ENCODE measurements around the gene CRY2. TPM values are rescaled to one million over a fixed set of nuclear protein-coding genes. Genes with fewer than 3 reads are reported as not detected.

Gene CRY2
- total and polyA plus RNA-seq, 2 experiments from 2014 or later, result 28.3 to 50.5 TPM

DNA sequence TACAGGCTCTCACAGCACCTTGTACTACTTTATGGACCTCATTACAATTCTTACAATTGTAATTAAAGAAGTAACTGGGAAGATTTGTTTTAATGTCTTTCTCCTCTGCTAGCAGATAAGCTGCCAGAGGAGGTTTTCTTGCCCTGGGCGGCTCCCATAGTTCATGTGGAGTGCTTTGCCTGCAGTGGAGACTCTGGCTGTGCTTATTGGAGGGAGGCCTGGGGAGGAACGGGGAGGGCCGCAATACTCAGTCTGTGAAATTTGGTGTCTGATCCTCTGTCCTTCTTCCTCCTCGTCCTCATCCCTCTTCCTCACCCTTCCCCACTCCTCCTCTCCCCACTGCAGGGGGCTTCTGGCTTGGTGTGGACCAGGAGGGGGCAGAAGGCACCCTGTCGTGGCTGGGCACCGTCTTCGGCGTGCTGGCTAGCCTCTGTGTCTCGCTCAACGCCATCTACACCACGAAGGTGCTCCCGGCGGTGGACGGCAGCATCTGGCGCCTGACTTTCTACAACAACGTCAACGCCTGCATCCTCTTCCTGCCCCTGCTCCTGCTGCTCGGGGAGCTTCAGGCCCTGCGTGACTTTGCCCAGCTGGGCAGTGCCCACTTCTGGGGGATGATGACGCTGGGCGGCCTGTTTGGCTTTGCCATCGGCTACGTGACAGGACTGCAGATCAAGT, 36.7 kb upstream of the CRY2 start:
- Histone ChIP-seq H3K4me3 (no peak overlapping the region), H3K36me3 (peaks cover 5% of the 10 kb centered on the region), H3K4me1 (ENCODE audit: low read depth) (peaks cover 7% of the 10 kb centered on the region), H3K27ac (no peak overlapping the region), H3K9me3 (ENCODE audit: low read depth) (no peaks in the 10 kb centered on the region), H3K27me3 (no peaks in the 10 kb centered on the region)
- TF ChIP-seq, protein P1, sequence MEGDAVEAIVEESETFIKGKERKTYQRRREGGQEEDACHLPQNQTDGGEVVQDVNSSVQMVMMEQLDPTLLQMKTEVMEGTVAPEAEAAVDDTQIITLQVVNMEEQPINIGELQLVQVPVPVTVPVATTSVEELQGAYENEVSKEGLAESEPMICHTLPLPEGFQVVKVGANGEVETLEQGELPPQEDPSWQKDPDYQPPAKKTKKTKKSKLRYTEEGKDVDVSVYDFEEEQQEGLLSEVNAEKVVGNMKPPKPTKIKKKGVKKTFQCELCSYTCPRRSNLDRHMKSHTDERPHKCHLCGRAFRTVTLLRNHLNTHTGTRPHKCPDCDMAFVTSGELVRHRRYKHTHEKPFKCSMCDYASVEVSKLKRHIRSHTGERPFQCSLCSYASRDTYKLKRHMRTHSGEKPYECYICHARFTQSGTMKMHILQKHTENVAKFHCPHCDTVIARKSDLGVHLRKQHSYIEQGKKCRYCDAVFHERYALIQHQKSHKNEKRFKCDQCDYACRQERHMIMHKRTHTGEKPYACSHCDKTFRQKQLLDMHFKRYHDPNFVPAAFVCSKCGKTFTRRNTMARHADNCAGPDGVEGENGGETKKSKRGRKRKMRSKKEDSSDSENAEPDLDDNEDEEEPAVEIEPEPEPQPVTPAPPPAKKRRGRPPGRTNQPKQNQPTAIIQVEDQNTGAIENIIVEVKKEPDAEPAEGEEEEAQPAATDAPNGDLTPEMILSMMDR (IDR thresholded peaks at IDR 0.05; ENCODE audit: low read depth, low read length), result no peak
- DNase-seq (ENCODE audit: low read depth in 1 of 2, low spot score in 1 of 2), result no peak

DNA sequence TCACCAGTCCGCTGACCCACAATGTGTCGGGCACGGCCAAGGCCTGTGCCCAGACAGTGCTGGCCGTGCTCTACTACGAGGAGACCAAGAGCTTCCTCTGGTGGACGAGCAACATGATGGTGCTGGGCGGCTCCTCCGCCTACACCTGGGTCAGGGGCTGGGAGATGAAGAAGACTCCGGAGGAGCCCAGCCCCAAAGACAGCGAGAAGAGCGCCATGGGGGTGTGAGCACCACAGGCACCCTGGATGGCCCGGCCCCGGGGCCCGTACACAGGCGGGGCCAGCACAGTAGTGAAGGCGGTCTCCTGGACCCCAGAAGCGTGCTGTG, 36.2 kb upstream of the CRY2 start:
- no peaks in the 10 kb centered on the region for H3K9me3 ChIP-seq (ENCODE audit: low read depth)
- no peak overlapping the region for H3K27ac ChIP-seq
- peaks cover 3% of the 10 kb centered on the region for H3K4me1 ChIP-seq (ENCODE audit: low read depth)
- peaks cover 5% of the 10 kb centered on the region for H3K36me3 ChIP-seq
- TF ChIP-seq, protein P1 (IDR thresholded peaks at IDR 0.05; ENCODE audit: low read depth, low read length), result no peak
- H3K27me3 ChIP-seq, result no peaks in the 10 kb centered on the region
- no peak overlapping the region for H3K4me3 ChIP-seq
- no peak for DNase-seq (ENCODE audit: low read depth in 1 of 2, low spot score in 1 of 2)

DNA sequence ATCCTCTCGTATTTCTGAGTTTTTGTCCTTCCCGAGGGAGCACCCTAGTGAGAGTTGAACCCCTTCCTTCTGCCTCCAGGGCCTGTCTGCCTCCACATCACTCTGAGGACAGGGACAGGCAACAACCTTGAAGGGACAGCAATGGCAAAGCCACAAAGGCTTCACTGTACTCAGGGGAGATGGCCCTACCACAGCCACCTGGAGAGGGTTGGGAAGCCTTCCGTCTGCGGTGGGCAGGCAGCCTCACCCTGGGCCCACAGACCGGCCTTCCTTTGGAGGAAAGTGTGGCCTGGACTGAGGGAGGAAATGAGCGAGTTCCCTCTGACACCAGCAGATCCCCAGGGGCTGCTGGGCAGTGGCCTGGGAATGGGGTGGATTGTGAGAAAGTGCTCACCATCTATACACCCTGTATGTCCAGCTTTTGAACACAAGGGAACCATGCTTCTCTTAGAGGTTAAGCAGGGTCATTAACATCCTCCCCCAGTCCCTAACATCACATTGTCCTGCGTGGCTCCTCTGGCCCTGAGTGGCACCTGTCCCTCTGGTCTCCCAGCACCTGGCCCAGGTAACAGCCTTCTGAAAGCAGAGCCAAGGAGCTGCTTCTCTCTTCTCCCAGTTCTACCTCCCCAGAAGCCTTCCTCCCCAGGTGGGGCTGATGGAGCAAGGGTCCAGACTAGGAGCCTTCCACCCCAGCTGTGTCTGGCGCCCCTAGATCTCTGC, 35.5 kb upstream of the CRY2 start:
- no peak for DNase-seq (ENCODE audit: low read depth in 1 of 2, low spot score in 1 of 2)
- Histone ChIP-seq H3K9me3 (ENCODE audit: low read depth) (no peaks in the 10 kb centered on the region), H3K4me1 (ENCODE audit: low read depth) (no peaks in the 10 kb centered on the region), H3K27me3 (no peaks in the 10 kb centered on the region), H3K27ac (no peak overlapping the region), H3K36me3 (peaks cover 5% of the 10 kb centered on the region), H3K4me3 (no peak overlapping the region)
- TF ChIP-seq, protein P1 (IDR thresholded peaks at IDR 0.05; ENCODE audit: low read depth, low read length), result no peak

DNA sequence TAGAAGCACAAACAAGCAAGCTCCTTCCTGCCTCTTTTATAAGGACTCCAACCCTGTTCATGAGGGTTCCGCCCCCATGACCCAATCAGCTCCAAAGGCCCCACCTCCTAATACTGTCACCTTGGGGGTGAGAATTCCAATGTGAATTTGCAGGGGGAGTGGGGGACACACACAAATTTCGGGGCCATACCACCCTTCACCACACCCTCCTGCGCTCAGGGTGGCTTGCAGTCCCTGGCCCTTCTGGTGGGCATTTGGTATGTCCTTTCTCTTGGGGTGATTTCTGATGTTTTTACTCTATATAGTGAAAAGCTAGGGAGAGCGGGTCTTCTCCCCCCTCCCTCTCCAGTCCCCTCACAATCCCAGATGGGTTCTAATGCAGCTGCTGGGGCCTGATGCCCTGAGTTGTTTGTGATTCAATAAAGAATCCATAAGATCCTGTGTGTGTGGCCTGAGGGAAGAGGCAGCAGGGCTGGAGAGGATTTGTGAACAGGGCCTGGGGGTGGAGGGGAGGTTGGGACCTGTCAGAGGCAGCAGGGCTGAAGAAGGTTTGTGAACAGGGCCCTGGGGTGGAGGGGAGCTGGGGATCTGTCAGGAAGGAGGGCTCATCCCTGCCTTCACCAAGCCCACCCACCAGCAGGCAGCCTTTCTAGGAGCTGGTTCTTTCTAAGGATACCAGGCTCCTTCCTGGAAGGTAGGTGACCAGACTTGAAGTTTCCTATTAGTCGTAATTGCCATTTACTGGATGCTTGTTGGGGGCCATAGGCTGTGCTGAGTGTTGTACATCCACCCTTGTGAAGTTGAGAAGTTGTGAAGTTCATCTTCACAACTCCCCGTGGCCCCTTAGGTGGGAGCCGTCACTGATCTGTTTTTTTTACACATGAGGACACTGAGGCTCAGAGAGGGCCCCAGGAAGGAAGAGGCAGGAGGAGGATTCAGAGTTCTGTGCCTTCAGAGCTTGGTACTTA, 34.4 kb upstream of the CRY2 start:
- DNase-seq (ENCODE audit: low read depth in 1 of 2, low spot score in 1 of 2), result no peak
- Histone ChIP-seq H3K9me3 (ENCODE audit: low read depth) (no peaks in the 10 kb centered on the region), H3K27ac (peak overlapping the region; percentile 43), H3K4me3 (no peak overlapping the region), H3K27me3 (no peaks in the 10 kb centered on the region), H3K4me1 (ENCODE audit: low read depth) (no peaks in the 10 kb centered on the region), H3K36me3 (peaks cover 5% of the 10 kb centered on the region)
- TF ChIP-seq, protein P1 (IDR thresholded peaks at IDR 0.05; ENCODE audit: low read depth, low read length), result no peak

DNA sequence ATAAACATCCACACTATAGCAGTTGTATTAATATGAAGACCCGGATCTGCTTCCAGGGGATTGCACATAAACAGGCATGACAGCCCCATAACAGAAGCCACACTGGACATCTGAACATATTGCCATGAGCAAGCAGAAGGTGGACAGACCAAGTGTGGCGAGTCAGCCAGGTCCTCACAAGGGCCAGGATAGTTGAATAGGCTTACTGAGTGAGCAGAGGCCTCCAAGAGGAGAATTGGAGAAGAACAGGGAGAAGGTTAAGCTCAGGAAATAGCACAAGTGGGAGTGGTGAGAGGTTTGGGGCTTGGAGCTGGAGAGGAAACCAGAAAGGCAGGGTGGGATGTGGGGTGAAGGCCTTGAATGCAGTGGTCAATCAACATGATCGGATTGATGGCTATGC, 31.5 kb upstream of the CRY2 start:
- no peak overlapping the region for H3K4me3 ChIP-seq
- H3K27ac ChIP-seq, result no peak overlapping the region
- DNase-seq (ENCODE audit: low read depth in 1 of 2, low spot score in 1 of 2), result peak in 1 of 2 donors; percentile 41
- no peaks in the 10 kb centered on the region for H3K27me3 ChIP-seq
- peaks cover 5% of the 10 kb centered on the region for H3K36me3 ChIP-seq
- TF ChIP-seq, protein P1 (IDR thresholded peaks at IDR 0.05; ENCODE audit: low read depth, low read length), result no peak
- no peaks in the 10 kb centered on the region for H3K9me3 ChIP-seq (ENCODE audit: low read depth)
- no peaks in the 10 kb centered on the region for H3K4me1 ChIP-seq (ENCODE audit: low read depth)
